Stimulated activated CD8-positive, alpha-beta memory T cell treated with anti-CD3 and anti-CD28 coated beads, Interleukin-7, amount 100 ng/mL, for 48 hours (primary cell): ENCODE results near the gene OBP2A.
"Not testable (repeated sequence)": the region's sequence is repeated elsewhere in the genome, so short reads cannot be mapped to it uniquely, and the experiment has no call there.

Experiments
- DNase-seq, 2 donors: peaks; one replicate each; pipeline ENCODE4 v3.0.0-alpha.2; 2020; ENCODE audit warnings: low read depth in 1 of 2; ENCODE audit errors: extremely low read depth in 1 of 2

OBP2A gene, protein sequence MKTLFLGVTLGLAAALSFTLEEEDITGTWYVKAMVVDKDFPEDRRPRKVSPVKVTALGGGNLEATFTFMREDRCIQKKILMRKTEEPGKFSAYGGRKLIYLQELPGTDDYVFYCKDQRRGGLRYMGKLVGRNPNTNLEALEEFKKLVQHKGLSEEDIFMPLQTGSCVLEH

GRCh38 chr9:135545646-135546176 is at the start of gene OBP2A:
Gene OBP2A (plus strand): TSS chr9:135546126. CDS start chr9:135546181, 55 bp downstream.
- not testable (repeated sequence) for DNase-seq

DNA sequence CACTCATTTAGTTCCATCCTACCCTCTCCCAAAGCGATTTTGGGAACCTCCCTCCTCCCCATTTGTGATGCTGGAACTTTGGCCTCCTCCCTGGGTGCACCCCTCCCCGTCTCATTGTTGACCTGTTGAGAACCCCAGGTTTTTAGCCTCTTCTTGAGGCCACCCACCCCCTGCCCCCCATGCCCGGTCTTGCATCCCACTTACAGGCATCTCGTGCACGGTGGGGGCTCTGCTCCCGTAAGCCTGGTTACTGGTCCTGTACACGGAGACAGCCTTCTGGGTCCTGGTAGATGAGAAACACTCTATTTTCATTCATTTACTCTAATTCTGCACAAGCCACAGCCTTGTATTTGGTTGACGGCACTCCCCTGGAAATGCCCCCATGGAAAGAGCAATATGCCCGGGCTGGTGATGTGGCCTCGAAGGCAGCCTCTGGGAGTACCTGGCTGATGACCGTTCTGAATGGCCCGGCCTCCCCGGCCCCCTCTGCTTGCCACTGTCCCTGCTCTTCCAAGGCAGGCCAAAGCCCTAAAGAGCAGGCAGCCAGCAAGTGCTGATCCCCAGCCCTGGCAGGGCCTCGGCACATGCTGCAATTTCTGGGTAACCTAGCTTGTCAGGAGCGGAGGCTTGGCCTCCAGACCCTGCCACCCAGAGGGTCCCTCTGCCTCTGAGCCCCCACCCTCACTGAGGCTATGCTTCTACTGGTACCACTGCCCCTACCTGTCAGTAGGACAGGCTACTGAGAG is 47.4 kb upstream of the OBP2A start:
- DNase-seq: no peak

GRCh38 chr9:135499326-135500070 is 46.4 kb upstream of the OBP2A start:
- peak; percentile 72 to 82 for DNase-seq

GRCh38 chr9:135500071-135500524 is 45.8 kb upstream of the OBP2A start:
- no peak for DNase-seq

DNA sequence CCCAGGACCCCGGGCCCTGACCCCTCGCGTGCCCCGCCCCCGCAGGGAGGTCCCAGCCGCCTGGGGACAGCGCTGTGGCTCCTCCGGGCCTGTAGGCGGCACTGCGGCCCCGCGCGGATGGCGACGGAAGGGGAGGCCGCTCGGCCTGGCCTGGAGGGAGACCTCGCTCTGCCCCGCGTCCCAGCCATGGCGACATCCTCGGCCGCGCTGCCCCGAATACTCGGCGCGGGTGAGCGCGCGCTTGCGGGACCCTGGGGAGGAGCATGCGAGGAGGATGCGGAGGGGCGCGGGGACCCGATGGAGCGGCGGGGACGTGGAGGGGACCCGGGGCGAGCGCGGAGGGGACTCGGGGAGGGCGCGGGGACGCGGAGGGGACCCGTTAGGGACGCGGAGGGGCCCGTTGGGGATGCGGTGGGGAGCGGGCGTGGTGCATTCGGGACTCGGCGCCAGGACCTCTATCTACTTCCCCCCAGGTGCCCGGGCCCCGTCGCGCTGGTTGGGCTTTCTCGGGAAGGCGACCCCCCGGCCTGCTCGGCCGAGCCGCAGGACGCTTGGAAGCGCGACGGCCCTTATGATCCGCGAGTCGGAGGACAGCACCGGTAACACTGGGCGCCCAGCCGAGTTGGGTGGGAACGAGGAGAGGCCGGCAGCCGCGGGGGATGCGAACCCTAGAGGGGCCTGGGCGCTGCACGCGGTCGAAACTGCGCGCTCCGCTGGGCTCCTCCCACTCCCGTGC is 45.2 kb upstream of the OBP2A start, which contains the start of gene MRPS2:
MRPS2 (plus strand) TSS at position 158 of the 736 bp plus-strand sequence; CDS start at position 187, 29 bp downstream.
- DNase-seq: peak; percentile 72 to 73

- peak in 1 of 2 donors; percentile 61 for DNase-seq
Measured at GRCh38 chr9:135501261-135502167, 44.4 kb upstream of the OBP2A start.

- no peak for DNase-seq
Measured at GRCh38 chr9:135502168-135502872, 43.6 kb upstream of the OBP2A start.

DNA sequence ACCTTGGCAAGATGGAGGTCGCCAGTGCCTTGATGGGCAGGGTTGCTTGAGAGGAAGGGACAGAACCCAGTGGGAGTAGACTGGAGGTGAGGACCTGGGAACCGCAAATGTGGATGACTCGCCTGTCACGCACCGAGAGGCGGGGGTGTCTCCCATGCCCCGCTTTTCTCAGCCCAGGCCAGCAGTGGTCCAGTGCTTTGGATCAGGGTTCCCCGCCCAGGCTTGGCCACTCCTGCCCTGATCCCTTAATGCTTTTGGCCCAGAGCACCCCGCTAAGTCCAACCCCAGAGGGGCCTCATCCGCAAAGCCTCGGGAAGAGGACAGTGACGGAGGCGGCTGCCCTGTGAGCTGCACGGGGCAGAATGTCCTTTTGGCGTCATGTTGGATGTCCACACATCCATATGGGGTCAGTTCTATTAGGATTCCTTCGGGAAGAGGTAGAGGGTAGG is 43.0 kb upstream of the OBP2A start:
- DNase-seq: no peak

- DNase-seq: no peak
Measured at GRCh38 chr9:135503371-135504261, 42.3 kb upstream of the OBP2A start.

DNA sequence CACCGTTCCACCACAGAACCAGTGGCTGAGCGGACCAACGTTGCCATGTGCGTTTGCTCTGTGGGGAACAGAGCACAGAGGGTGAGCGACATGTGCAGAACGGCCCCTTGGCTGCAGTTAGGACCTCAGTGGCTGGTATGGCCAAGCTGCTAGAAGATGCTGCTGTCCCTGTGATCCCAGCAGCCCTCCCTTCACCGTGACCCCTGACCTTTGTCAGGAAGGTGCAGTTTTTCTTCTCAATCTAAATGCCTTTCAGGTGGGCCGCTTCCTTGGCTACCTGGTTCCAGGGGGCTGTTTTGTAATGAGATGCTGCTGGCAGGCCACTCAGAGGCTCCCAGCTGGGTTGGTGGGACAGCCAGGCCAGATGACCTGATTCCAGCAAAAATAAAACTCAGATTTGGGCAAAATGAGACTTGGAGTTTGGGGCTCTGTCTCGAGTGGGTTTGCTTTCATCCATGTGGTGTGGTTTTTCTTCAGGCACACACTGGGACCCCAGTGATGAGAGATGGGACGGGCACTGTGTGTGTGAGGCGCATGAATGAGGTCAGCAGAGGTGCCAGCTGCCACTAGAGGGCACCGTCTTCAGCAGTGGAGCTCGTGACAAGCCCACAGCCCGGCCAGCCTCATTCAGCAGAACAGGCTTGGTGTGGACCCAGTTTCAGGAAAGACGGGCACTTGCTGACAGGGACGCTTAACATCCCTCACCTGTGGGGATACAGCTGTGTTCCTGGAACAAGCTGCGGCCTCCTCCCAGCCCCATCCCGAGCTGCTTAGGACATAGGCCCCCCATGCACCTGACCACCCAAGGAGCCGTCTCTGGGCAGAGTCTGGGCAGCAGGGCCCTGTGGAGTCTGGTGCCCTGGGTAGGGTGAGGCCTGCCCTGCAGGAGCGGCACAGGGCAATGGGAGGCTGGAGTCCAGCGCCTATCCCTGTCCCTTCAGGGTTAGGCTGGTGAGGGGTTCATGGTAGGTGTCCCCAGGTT is 41.4 kb upstream of the OBP2A start:
- peak in 1 of 2 donors; percentile 29 for DNase-seq

DNA sequence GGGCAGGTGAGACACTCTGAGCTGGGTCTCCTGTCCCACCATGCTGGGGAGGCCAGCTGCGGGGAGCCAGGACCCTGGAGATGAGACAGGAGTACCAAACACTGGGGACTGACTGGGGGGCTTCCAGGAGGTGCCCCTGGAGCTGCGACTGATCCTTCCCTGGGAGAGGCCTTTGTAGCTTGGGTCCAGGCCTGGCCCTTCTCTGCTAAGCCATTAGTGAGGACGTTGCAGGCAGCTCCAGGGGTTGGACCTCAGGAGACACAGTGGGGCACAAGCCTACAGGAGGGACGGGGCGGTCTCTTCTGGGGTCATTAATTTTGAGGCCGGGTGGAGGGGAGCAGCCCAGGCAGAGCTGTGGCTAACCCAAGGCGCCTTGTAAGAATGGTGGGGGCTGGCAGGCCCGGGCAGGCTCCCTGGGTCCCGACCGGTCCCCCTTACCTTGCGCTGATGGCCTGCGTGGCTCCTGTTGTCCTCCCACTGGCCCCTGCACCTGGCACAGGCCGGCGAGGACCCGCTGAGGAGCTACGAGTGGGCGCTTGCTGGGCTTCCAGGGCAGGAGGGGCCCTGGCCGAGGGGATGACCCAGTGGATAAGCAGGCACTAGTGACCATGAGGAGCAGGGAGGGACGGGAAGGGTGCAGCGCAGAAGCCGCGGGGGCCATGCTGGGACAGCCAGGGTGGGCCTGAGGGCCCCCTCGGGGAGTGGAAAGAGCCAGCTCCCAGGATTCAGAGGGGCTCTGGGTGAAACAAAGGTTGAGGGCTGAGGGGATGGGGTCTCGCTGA is 40.3 kb upstream of the OBP2A start:
- no peak for DNase-seq

GRCh38 chr9:135506327-135507103 is 39.4 kb upstream of the OBP2A start:
- DNase-seq: no peak

GRCh38 chr9:135507104-135508035 is 38.6 kb upstream of the OBP2A start:
- DNase-seq: no peak

DNA sequence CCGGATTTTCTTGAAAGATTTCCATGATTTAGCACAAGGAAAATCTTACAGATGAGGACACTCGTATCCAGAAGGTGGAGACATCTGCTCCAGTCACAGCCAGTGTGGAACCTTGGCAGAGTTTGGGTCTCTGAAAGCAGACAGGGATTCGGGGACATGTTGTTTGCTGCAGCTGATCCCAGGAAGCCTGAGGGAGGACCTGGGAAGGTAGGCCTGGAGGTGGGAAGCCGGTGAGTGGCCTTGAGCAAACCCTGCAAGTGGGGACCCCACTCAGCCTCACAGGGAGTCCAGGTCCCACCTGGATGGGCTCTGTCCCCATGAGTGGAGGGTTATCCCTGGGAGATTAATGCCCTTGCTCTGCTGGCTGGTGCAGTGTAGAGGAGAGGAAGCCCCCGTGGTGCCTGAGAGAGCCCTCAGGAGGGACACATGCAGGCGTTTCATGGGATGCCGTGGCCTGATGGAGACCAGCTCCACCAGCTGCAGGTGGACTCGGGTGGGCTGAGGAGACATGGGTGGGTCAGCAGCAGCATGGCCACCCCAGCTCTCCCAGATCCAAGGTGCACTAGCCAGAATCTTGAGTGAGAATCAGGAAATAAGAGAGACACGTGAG is 37.6 kb upstream of the OBP2A start:
- no peak for DNase-seq
